Right lobe of liver (tissue), 6 donors: ENCODE results near the gene ADGRD1. TPM values are rescaled to one million over a fixed set of nuclear protein-coding genes. Genes with fewer than 3 reads are reported as not detected.

Experiments used
- ATAC-seq, 4 donors: fragments of 200-7000 bp; cut with Tn5 transposase; one replicate each; pipeline ENCODE4 v1.9.1; 2020; ENCODE audit warnings: mild to moderate bottlenecking in 4 of 4, moderate library complexity in 4 of 4
- DNase-seq, 3 donors: peaks; one replicate each; pipeline ENCODE4 v3.0.0-alpha.2; 2020
- H3K27ac ChIP-seq, 3 donors: fragments of 200-600 bp; one replicate each; pipeline ENCODE4 v1.8.0; 2022
- H3K27me3 ChIP-seq, 2 donors: fragments of 200-600 bp; one replicate each; pipeline ENCODE4 v1.8.0; 2022
- H3K36me3 ChIP-seq, 4 donors: fragments of 200-600 bp; sonication (generic) in 1 of 4; one replicate each; pipeline versions ENCODE4 v1.5.1 to v1.8.0; 2017 to 2022; ENCODE audit warnings: control low read depth in 1 of 4
- H3K4me1 ChIP-seq, 4 donors: fragments of 200-600 bp; sonication (generic) in 1 of 4; one replicate each; pipeline versions ENCODE4 v1.5.1 to v1.8.0; 2017 to 2022; ENCODE audit warnings: control low read depth in 1 of 4
- H3K4me3 ChIP-seq, 3 donors: fragments of 200-600 bp; one replicate each; pipeline ENCODE4 v1.8.0; 2022
- H3K9me3 ChIP-seq, 4 donors: fragments of 200-600 bp; sonication (generic) in 1 of 4; one replicate each; pipeline versions ENCODE4 v1.5.1 to v1.8.0; 2017 to 2022; ENCODE audit warnings: control low read depth in 1 of 4
- CTCF ChIP-seq, 4 donors: fragments of 200-600 bp in 3 of 4; fragments of 450-650 bp in 1 of 4; IDR thresholded peaks; one replicate each; pipeline versions ENCODE4 v1.5.1 to v1.8.0; 2016 to 2022; ENCODE audit warnings: antibody characterized with exemption in 4 of 4, mild to moderate bottlenecking in 2 of 4
- POLR2A ChIP-seq: fragments of 450-650 bp; IDR thresholded peaks from one replicate; pipeline ENCODE4 v1.6.1; 2017; ENCODE audit warnings: antibody characterized with exemption, mild to moderate bottlenecking
- WGBS: methylation state at CpG from one replicate; pipeline ENCODE4 v1.1.6; 2018; ENCODE audit warnings: low coverage, low lambda C conversion rate; ENCODE audit not compliant: insufficient coverage; ENCODE audit errors: missing lambda C conversion rate; 5-methylcytosine and 5-hydroxymethylcytosine counted together
- intact Hi-C, 2 donors: fragments of 100-400 bp; cut with DNase I; formaldehyde crosslinking; loops; one replicate each; pipeline versions ENCODE4 v1.11.2 to v1.14.1; 2022
- total RNA-seq, 6 experiments: library from RNA; depleted of rRNA in 2 of 6; stranded (reverse); fragments of >200 nt in 2 of 6; fragmentation: NEBNext Ultra II Directional in 3 of 6; extraction: Animal tissue kit (Norgen Biotek cat#: 25700) in 3 of 6; gene quantifications; one replicate each; pipeline versions ENCODE4 v1.1.0 to v1.2.4, GENCODE V29; 2016 to 2023
- donor health status: DM: no; HTN: yes; CAD: no.
- donor health status: DM: no; HTN: no; CAD: no.
- donor health status: DM: no; HTN: no; CAD: no.
- donor health status: DM: no; HTN: yes; CAD: no.
- donor health status: DM: no; HTN: yes; CAD: no.

ADGRD1 gene
- total RNA-seq, 6 experiments from 2014 or later = 4.7 to 17.0 (median 10.9) TPM

GRCh38 chr12:131087991-131088700, 134.4 kb downstream of the ADGRD1 start:
- Histone ChIP-seq H3K36me3 (no peaks in the 10 kb centered on the region), H3K27ac (no peak overlapping the region), H3K4me1 (no peaks in the 10 kb centered on the region), H3K27me3 (no peaks in the 10 kb centered on the region), H3K4me3 (no peak overlapping the region), H3K9me3 (no peaks in the 10 kb centered on the region)
- TF ChIP-seq CTCF (IDR thresholded peaks at IDR 0.05) (no peak), POLR2A (no peak)
- ATAC-seq (no peak), DNase-seq (peak in 2 of 3 donors; percentile 34 to 50)
- 73% methylated on average over 5 of the region's 38 CpGs for WGBS
- intact Hi-C loops = no loop called here

GRCh38 chr12:131088701-131089530, 135.2 kb downstream of the ADGRD1 start:
- no peaks in the 10 kb centered on the region for H3K27me3 ChIP-seq
- no peak overlapping the region for H3K4me3 ChIP-seq
- intact Hi-C loops = no loop called here
- no peaks in the 10 kb centered on the region for H3K4me1 ChIP-seq
- peak in 2 of 3 donors; percentile 35 for DNase-seq
- 83% methylated on average over 8 of the region's 28 CpGs for WGBS
- H3K9me3 ChIP-seq = no peaks in the 10 kb centered on the region
- no peak overlapping the region for H3K27ac ChIP-seq
- H3K36me3 ChIP-seq = no peaks in the 10 kb centered on the region
- no peak for ATAC-seq
- TF ChIP-seq POLR2A = no peak
- no peak for TF ChIP-seq CTCF (IDR thresholded peaks at IDR 0.05)

GRCh38 chr12:131089531-131090273, 136.0 kb downstream of the ADGRD1 start:
- no peak overlapping the region for H3K4me3 ChIP-seq
- H3K4me1 ChIP-seq = no peaks in the 10 kb centered on the region
- peak; percentile 12 to 36 (median 26) for DNase-seq
- no peak overlapping the region for H3K27ac ChIP-seq
- H3K9me3 ChIP-seq = no peaks in the 10 kb centered on the region
- H3K27me3 ChIP-seq = no peaks in the 10 kb centered on the region
- no peaks in the 10 kb centered on the region for H3K36me3 ChIP-seq
- intact Hi-C loops = no loop called here
- TF ChIP-seq CTCF (IDR thresholded peaks at IDR 0.05) (no peak), POLR2A (no peak)
- 73% methylated on average over 8 of the region's 11 CpGs for WGBS
- no peak for ATAC-seq

GRCh38 chr12:131090274-131091210, 136.8 kb downstream of the ADGRD1 start:
- peak in 2 of 3 donors; percentile 26 to 79 for DNase-seq
- H3K4me3 ChIP-seq = no peak overlapping the region
- H3K27ac ChIP-seq = no peak overlapping the region
- intact Hi-C loops = no loop called here
- no peaks in the 10 kb centered on the region for H3K9me3 ChIP-seq
- peak in 3 of 4 donors; percentile 52 to 84 (median 83) for ATAC-seq
- no peaks in the 10 kb centered on the region for H3K36me3 ChIP-seq
- 74% methylated on average over 8 of the region's 14 CpGs for WGBS
- no peak for TF ChIP-seq POLR2A
- TF ChIP-seq CTCF (IDR thresholded peaks at IDR 0.05) = no peak
- no peaks in the 10 kb centered on the region for H3K4me1 ChIP-seq
- no peaks in the 10 kb centered on the region for H3K27me3 ChIP-seq
